GM18505 (cell line): ENCODE results near the gene JAG2.

Experiments used
- ATAC-seq: cut with Tn5 transposase; IDR thresholded peaks from one replicate; pipeline ENCODE4 v1.9.1; 2021; ENCODE audit not compliant: unreplicated experiment
- POLR2A ChIP-seq: IDR thresholded peaks from 4 replicates; pipeline ENCODE4 v1.6.1; 2011; ENCODE audit warnings: borderline replicate concordance; ENCODE audit not compliant: insufficient read depth, insufficient read length; ENCODE audit errors: extremely low read depth

Gene JAG2

DNA sequence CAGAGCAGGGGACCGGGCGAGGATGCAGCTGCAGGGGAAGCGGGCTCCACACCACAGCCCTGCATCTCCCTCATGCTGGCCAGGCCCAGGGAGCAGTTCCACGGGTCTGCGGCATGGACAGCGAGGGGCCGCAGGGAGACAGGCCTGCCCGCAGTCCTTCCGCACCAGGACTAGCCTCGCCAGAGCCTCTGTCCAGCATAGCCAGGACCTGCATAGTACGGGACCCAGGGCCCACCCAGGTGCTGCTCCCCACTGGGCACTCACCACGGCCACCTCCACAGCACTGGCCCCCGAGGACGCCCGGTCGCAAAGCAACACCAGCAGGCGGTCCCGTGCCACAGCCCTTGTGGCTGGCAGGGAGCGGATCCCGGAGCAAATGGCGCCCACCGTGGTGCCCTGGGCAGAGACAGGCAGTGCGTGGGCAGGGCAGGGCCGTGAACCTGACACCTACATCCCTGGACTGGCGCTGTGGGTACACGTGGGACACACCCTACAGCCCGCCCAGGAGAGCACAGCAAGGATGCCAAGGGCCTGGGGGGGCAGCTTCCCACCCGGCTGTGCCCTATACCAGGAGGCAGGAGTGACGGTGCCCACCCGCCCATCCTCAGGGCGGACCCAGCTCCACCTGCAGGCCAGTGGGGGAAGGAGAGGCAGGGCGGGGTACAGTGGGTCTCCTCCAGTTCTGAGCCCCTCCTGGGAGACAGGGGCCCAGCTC, 23.8 kb downstream of the JAG2 start:
- ATAC-seq, result no peak
- no peak for TF ChIP-seq POLR2A

DNA sequence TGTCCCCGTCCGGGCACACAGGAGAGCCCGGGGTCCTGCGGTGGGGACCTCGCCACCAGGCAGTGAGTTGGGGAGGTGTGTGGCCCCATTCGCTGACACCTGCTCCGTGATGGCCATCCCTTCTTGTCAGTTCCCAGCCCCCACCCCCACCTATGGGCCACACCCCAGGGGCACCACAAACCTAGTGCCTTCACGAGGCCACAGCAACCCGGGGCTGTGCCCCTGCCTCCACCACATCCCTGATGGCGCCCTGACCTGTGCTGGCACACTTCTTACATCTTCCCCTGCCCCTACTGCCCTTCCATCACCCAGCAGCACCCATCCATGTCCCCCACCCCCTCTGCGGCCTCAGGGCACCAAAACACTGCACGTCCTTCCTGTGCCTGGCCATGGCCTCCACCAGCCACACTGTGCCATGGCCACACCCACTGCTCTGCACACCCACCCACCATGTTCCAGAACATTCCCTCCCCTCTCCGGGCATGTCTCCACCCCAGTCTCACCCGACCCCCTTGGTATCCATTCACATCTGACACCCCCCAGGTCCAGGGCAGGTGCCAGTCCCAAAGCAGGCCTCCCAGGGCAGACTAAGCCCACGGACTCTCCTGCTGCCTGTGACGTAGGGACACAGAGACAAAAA, 24.4 kb downstream of the JAG2 start:
- no peak for TF ChIP-seq POLR2A
- ATAC-seq, result no peak

DNA sequence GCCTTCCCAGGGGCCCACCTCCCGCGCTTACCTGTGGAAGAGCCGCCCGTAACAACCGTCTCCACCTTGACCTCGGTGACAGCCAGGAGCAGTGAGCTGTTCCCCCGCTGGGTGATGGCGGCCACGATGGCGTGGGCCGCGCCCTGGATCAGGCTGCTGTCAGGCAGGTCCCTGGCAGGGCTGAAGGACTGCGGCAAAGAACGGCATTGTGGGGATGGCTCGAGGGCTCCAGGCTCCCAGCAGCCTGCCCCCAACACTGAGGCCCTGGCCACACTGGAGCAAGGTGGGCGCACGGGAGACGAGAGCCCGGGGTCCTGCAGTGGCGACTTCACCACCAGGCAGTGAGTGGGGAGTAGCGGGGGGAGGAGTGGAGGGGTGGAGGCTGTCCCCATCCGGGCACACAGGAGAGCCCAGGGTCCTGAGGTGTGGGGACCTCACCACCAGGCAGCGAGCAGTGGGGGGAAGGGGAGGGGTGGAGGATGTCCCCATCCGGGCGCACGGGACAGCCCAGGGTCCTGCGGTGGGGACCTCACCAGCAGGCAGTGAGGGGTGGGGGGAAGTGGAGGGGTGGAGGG, 25.0 kb downstream of the JAG2 start:
- no peak for ATAC-seq

DNA sequence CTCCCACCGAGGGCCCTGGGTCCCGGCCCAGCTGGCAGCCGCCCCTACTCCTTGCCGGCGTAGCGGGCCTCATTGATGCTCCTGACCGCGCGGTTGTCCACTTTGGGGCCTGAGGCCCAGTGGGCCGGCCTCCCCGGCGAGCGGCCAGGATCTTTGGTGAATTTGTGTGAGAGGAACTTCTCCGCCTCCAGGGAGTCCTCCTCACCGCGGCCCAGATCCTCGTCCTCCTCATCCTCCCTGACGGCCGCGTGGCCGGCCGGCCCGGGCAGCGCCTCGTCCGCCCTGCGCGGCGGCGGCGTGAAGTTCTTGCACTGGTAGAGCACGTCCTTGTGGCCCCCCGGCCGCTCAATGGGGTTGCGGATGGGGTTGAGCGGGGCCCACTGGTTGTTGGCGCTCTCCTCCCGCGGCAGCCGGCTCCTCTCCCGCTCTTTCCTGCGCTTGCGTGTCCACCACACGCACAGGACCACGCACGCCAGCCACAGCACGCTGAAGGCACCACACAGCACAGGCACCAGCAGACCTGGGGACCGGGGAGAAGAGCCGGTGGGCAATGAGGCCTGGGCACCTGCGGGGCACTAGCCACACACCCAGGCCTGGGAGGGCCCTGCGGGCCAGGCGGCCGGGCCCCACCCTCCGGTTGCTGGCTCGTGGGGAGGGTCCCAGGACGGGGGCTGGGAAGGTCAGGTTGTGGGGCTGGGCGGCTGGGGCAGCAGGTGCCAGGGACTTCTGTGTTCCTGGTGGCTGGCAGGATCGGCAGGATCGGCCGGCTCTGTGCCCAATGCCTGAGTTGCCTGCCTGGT, 25.7 kb downstream of the JAG2 start:
- no peak for ATAC-seq
- TF ChIP-seq POLR2A, result no peak

More for the DNA sequence above, 25.0 kb downstream of the JAG2 start:
- no peak for TF ChIP-seq POLR2A

DNA sequence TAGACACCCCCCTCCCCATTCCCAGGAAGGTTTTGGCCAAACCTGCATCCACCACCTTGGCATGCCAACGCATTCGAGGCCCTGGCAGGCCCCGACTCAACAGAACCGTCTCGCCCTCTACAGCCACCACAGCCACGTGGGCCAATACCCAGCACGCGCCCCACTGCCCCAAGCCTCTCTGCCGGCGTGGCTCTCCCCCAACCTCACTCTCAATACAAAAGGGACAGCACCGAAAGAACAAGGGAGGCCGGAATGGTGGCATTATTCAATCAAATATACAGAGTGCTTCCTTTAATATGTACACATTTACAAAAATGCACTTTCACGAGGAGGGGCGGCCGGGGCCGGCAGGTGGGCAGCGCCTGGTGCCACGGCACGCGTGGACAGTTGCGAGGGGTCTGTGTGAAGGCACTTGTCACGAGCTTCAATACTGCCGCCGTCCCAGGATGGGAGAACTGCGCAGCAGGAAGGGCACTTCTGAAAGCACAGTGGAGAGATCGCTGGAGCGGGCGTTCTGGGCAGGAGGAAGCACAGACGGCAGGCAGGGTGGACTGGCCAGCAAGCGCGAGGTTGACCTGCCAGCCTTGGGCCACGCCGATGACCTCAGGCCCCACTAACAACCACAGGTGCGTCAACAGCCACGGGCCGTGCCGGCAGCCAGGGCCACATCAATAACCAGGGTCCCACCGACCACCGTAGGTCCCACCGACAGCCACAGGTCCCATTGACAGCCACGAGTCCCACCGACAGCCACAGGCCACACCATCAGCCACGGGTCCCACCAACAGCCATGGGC, 26.9 kb downstream of the JAG2 start:
- no peak for TF ChIP-seq POLR2A
- no peak for ATAC-seq

DNA sequence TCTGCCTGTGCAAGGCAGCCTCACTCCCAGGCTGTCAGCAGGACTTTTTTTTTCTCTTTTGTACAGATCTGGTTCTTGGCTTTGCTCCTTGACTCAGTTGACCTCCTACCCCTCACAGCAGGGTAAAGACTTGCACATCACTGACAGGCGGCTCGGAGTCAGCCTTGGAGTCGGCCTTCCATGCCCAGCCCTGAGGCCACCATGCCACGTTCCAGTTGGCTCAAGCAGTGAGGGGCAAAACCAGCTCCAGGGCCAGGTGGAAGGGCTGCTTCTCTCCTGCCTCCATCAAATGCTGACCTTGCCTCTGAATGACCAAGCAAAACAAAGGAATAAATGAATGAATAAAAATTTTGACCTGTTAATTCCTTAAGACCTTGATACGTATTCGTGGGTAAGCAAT, 27.6 kb downstream of the JAG2 start:
- TF ChIP-seq POLR2A, result no peak

DNA sequence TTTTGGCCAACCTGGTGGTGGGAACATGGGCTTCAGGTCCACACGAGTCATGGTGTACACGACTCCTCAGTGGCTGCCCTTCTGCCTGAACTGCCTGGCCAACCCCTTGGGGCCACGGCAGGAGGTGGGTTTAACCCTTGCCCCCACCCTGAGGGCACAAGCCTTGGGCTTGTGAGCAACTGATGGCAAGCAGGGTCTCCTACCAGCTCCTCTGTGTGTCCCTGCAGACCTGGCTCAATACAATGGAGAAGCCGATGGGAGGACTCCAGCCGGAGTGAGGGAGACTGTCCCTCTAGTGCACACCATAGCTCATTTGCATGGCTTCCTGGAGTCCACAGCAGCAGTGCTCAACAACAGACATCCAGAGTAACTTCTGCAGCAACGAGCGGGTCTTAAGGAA, 28.0 kb downstream of the JAG2 start:
- no peak for ATAC-seq
- no peak for TF ChIP-seq POLR2A

More for the DNA sequence above, 27.6 kb downstream of the JAG2 start:
- ATAC-seq, result no peak

DNA sequence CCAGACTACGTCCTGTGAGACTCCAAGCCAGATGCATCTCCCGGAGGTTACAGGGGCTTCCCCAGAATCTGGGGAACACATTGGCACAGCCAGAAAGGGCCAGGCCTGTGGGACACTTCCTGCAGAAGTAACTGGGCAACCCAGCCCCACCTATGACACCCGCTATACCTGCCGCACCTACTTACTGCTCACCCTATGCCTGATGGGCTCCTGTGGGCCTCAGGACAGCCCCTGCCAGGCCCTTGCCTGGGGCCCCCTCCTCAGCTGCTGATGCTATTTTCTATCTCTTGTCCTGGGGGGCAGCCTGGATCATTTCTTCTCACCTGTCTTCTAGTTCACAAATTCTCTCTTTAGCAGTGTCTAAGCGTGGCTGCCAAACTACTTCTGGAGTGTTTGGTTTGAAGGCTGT, 28.7 kb downstream of the JAG2 start:
- TF ChIP-seq POLR2A, result no peak
- no peak for ATAC-seq

DNA sequence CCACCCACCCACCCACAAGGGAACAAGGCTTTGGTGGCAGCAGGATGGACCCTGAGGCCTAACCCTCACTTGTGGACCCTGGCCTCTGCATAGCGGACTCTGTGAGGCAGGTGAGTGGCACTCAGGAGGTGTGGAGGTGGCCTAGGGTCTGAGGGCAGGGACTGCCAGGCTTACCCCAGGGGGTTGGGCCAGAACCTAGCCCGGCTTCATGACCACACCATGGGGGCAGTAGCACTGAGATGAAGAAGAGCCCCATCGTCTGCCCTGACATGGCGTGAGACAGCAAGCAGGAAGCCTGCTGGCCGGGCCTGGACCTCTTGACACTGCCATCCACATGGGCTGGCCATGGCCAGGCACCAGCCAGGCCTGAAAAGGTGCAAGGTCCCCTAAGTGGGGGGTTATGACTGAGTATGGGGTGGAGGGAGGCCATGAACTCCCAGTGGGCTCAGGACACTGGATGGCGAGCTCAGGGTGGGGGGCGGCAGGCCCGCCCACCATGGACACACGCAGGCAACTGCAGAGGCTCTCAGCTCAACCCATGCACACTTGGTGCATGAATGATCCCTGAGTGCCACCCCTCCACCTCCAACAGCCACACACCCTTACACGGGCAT, 29.3 kb downstream of the JAG2 start:
- no peak for TF ChIP-seq POLR2A
- no peak for ATAC-seq

DNA sequence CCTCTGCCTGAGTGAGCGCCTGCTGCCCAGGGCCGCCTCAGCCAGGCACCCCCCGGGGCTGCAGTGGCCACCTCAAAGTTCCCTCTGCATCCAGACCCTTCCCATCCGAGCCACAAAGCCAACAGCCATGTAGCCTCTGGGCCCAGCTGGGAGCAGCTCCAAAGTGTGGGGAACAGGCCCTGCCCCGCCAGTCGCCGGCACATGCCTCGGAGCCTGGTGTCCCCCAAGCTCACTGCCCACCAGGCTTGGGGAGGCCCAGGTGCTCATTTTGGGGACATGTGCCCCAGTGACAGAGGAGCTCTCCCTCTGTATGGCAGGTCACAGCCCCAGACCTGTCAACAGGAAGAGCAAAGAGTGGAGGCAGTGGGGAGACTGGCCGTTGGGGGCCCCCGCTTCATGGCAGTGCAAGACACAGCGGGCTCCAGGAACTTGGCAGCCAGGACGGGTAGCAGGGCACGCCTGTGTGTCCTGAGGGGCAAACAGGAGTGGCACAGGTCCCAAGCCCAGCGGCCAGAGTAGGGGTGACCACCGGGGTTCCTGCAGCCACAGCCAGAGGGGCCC, 29.9 kb downstream of the JAG2 start:
- no peak for ATAC-seq

DNA sequence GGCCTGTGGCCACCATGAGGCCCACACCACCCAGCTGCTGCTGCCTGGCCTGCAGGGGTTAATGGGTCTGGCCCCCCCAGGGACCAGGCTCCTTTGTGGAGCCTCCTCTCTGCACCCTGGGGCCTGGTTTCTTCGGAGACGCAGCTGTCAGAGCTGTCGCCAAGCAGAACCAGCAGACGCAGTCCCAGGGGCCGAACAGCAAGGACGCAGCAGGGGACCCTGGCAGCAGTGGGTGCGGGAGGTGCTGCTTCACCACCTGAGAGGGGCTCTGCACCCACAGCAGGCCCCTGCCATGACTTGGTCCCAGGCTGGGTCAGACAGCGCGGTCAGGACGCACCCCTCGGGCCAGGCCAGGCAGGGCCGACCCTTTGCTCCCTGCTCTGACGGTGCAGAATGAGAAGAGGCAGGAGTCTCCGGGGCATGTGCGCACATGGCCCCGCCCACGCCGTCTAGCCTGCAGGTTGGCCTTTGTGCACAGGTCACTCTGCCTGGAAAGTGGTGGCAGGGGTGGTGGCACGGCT, 30.5 kb downstream of the JAG2 start:
- ATAC-seq, result no peak
- no peak for TF ChIP-seq POLR2A

More for the DNA sequence above, 29.9 kb downstream of the JAG2 start:
- no peak for TF ChIP-seq POLR2A
